OCI-LY1 (cell line): ENCODE results near the gene GABBR2.

Source experiments
- EZH2 ChIP-seq: fragments of 200-600 bp; sonication (generic), shearing (Covaris generic); IDR thresholded peaks from 2 replicates; pipeline ENCODE4 v1.8.0; 2017; ENCODE audit warnings: borderline replicate concordance, mixed run types, mild to moderate bottlenecking, antibody characterized with exemption, low read length, moderate library complexity, mixed read lengths
- TF ChIP-seq, protein P1 (sequence below): fragments of 200-600 bp; sonication (generic), shearing (Covaris generic); IDR thresholded peaks from 2 replicates; pipeline ENCODE4 v1.5.1; 2017; ENCODE audit warnings: mild to moderate bottlenecking, antibody characterized with exemption, low read length, moderate library complexity, mixed read lengths

DNA sequence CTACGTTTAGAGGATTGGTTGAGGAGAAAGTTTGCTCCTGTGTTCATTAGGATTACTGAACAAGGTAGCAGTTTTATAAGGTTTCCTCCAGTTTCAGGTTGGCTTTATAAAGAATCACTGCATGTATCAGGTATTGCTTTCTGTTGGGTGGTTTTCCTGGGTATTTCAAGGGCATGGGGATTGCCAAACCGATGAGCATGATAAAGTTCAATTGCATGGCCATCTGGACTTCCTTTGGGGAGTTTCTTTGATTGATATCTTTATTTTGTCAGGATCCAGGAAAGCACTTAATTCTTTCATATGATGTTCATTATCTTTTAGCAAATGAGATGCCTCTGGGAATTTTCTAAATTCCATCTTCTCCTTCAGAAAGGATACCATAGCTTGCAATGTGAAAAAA is 10.3 kb upstream of the GABBR2 start:
- TF ChIP-seq, protein P1, sequence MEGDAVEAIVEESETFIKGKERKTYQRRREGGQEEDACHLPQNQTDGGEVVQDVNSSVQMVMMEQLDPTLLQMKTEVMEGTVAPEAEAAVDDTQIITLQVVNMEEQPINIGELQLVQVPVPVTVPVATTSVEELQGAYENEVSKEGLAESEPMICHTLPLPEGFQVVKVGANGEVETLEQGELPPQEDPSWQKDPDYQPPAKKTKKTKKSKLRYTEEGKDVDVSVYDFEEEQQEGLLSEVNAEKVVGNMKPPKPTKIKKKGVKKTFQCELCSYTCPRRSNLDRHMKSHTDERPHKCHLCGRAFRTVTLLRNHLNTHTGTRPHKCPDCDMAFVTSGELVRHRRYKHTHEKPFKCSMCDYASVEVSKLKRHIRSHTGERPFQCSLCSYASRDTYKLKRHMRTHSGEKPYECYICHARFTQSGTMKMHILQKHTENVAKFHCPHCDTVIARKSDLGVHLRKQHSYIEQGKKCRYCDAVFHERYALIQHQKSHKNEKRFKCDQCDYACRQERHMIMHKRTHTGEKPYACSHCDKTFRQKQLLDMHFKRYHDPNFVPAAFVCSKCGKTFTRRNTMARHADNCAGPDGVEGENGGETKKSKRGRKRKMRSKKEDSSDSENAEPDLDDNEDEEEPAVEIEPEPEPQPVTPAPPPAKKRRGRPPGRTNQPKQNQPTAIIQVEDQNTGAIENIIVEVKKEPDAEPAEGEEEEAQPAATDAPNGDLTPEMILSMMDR: no peak
- no peak for TF ChIP-seq EZH2
